PC-3 (cell line): ENCODE data around the gene TPCN2. TPM values are rescaled to one million over a fixed set of nuclear protein-coding genes. Genes with fewer than 3 reads are reported as not detected.

Source experiments
- ATAC-seq: fragments of 200-7000 bp; cut with Tn5 transposase; 2 replicates; pipeline ENCODE4 v1.9.1; 2020; ENCODE audit warnings: mild to moderate bottlenecking, moderate library complexity
- BruUV-seq: library from RNA; stranded (reverse); fragments of 400-500 nt; replicated peaks from 2 replicates; lab custom pipeline; 2021; lab: Mats Ljungman, UMichigan
- CTCF ChIA-PET: fragments of 300-600 bp; sonication (Branson Sonifier 250); formaldehyde crosslinking; loops from one replicate; lab custom pipeline; 2022; ENCODE audit warnings: antibody characterized with exemption; lab: Charles Lee
- POLR2A ChIA-PET: fragments of 300-600 bp; sonication (Branson Sonifier 250); formaldehyde crosslinking; loops from one replicate; lab custom pipeline; 2022; ENCODE audit warnings: antibody characterized with exemption; ENCODE audit not compliant: unreplicated experiment; lab: Charles Lee
- DNase-seq: peaks from one replicate; pipeline ENCODE4 v3.0.0-alpha.2; 2015
- H2AFZ ChIP-seq: fragments of 300-600 bp; sonication (generic); 2 replicates; pipeline ENCODE4 v1.6.0; 2016; ENCODE audit warnings: antibody characterized with exemption, low read length
- H3F3A ChIP-seq: fragments of 300-600 bp; sonication (generic); one replicate; pipeline ENCODE4 v1.6.0; 2017; ENCODE audit warnings: antibody characterized with exemption, low read length, control low read depth, mild to moderate bottlenecking; ENCODE audit not compliant: unreplicated experiment
- H3K27ac ChIP-seq: fragments of 300-600 bp; sonication (generic); 2 replicates; pipeline ENCODE4 v1.5.1; 2016; ENCODE audit warnings: mild to moderate bottlenecking, low read length
- H3K27me3 ChIP-seq: fragments of 300-600 bp; sonication (generic); 2 replicates; pipeline ENCODE4 v1.6.1; 2016; ENCODE audit warnings: low read length, mixed read lengths
- H3K36me3 ChIP-seq: fragments of 300-600 bp; sonication (generic); 2 replicates; pipeline ENCODE4 v1.6.1; 2016; ENCODE audit warnings: low read depth, mixed run types, low read length, mixed read lengths
- H3K4me1 ChIP-seq: fragments of 300-600 bp; sonication (generic); 2 replicates; pipeline ENCODE4 v1.5.1; 2016; ENCODE audit warnings: low read length; ENCODE audit not compliant: insufficient read depth
- H3K4me2 ChIP-seq: fragments of 300-600 bp; sonication (generic); 2 replicates; pipeline ENCODE4 v1.6.0; 2016; ENCODE audit warnings: low read length
- H3K4me3 ChIP-seq: fragments of 300-600 bp; sonication (generic); 2 replicates; pipeline ENCODE4 v1.5.1; 2016; ENCODE audit warnings: mild to moderate bottlenecking, low read length, mixed read lengths
- H3K79me2 ChIP-seq: fragments of 300-600 bp; sonication (generic); 2 replicates; pipeline ENCODE4 v1.6.1; 2017; ENCODE audit warnings: low read length, mixed read lengths
- H3K9ac ChIP-seq: fragments of 300-600 bp; sonication (generic); 2 replicates; pipeline ENCODE4 v1.6.0; 2016; ENCODE audit warnings: mild to moderate bottlenecking, low read length
- H3K9me2 ChIP-seq: fragments of 300-600 bp; sonication (generic); replicated peaks from 2 replicates; pipeline ENCODE4 v1.6.1; 2016; ENCODE audit warnings: mixed run types, low read length, mixed read lengths
- H3K9me3 ChIP-seq: fragments of 300-600 bp; sonication (generic); 2 replicates; pipeline ENCODE4 v1.6.1; 2016; ENCODE audit warnings: low read length, mixed read lengths
- H4K20me1 ChIP-seq: fragments of 300-600 bp; sonication (generic); 2 replicates; pipeline ENCODE4 v1.6.1; 2016; ENCODE audit warnings: low read length, mixed read lengths
- CTCF ChIP-seq: fragments of 300-600 bp; sonication (generic); conservative IDR thresholded peaks from 2 replicates; pipeline ENCODE4 v1.5.1; 2017; ENCODE audit warnings: antibody characterized with exemption, low read depth, mild to moderate bottlenecking, low read length
- EZH2 ChIP-seq: fragments of 300-600 bp; sonication (generic); IDR thresholded peaks from one replicate; pipeline ENCODE4 v1.6.1; 2017; ENCODE audit warnings: antibody characterized with exemption, mild to moderate bottlenecking, low read length; ENCODE audit not compliant: unreplicated experiment
- EZH2phosphoT487 ChIP-seq: fragments of 300-600 bp; sonication (generic); IDR thresholded peaks from 2 replicates; pipeline ENCODE4 v1.6.1; 2018; ENCODE audit warnings: mild to moderate bottlenecking, antibody characterized with exemption, low read length, borderline replicate concordance
- intact Hi-C: fragments of 100-400 bp; cut with micrococcal nuclease; formaldehyde crosslinking; loops from 2 replicates; pipeline ENCODE4 v1.9.0; 2023
- total RNA-seq: library from RNA; depleted of rRNA; stranded (reverse); fragments of >200 nt; gene quantifications from 2 replicates; pipeline ENCODE4 v1.2.3, GENCODE V29; 2014

Gene TPCN2
- total RNA-seq, 1 experiment from 2014 or later, result 13.0 TPM

- H3K27ac ChIP-seq, result no peak within 1 kb of the TSS
Observed at GRCh38 chr11:69155302-69156234, 106.8 kb downstream of the TPCN2 start, which contains the start of gene SMIM38. TSS of gene SMIM38 (plus strand) at chr11:69155935. CDS start at chr11:69157847, 1,912 bp downstream.

GRCh38 chr11:69156235-69156639 lies 107.5 kb downstream of the TPCN2 start:
- Histone ChIP-seq H3K36me3 (no peaks in the 10 kb centered on the region), H3K9me2 (no peaks in the 10 kb centered on the region), H3K27me3 (no peaks in the 10 kb centered on the region), H3K4me1 (no peaks in the 10 kb centered on the region), H2AFZ (no peak overlapping the region), H3K79me2 (no peaks in the 10 kb centered on the region), H3F3A (no peaks in the 10 kb centered on the region), H3K4me2 (no peak overlapping the region), H4K20me1 (no peaks in the 10 kb centered on the region), H3K9ac (no peak overlapping the region), H3K9me3 (no peaks in the 10 kb centered on the region), H3K4me3 (no peak overlapping the region), H3K27ac (no peak overlapping the region)
- intact Hi-C loops, result no loop called here
- ChIA-PET CTCF (no interaction called here), POLR2A (interaction anchor here (0.8 kb wide), 1 partner anchor 1706 kb away, joined by 11 read pairs; no protein-coding TSS in a partner anchor)
- ATAC-seq (no peak), DNase-seq (no peak)
- no peak for TF ChIP-seq EZH2phosphoT487
- TF ChIP-seq CTCF, result no peak
- no peak for TF ChIP-seq EZH2
- no TSS peak for BruUV-seq

More at GRCh38 chr11:69155302-69156234, 106.8 kb downstream of the TPCN2 start, which contains the start of gene SMIM38:
- no peaks in the 10 kb centered on the region for H3K79me2 ChIP-seq
- H3K4me2 ChIP-seq, result no peak within 1 kb of the TSS
- H3K9ac ChIP-seq, result no peak within 1 kb of the TSS
- DNase-seq (no peak), ATAC-seq (no peak)
- POLR2A ChIA-PET, result no interaction called here
- no peak within 1 kb of the TSS for H3K4me3 ChIP-seq
- H3K9me2 ChIP-seq, result no peaks in the 10 kb centered on the region
- intact Hi-C loops, result no loop called here
- H3K9me3 ChIP-seq, result no peaks in the 10 kb centered on the region
- H4K20me1 ChIP-seq, result no peaks in the 10 kb centered on the region
- CTCF ChIA-PET, result no interaction called here
- H2AFZ ChIP-seq, result no peak within 1 kb of the TSS
- H3K27me3 ChIP-seq, result no peaks in the 10 kb centered on the region
- H3F3A ChIP-seq, result no peaks in the 10 kb centered on the region
- BruUV-seq, result no TSS peak
- no peaks in the 10 kb centered on the region for H3K4me1 ChIP-seq
- TF ChIP-seq EZH2, result no peak
- TF ChIP-seq EZH2phosphoT487, result no peak
- TF ChIP-seq CTCF, result no peak
- H3K36me3 ChIP-seq, result no peaks in the 10 kb centered on the region
